Natural killer cell treated with Interleukin-12 subunit alpha and Interleukin-12 subunit beta and Interleukin-15 and Interleukin-18, amount 100 ng/mL, for 72 hours (primary cell): ENCODE measurements around the gene ANKRD34A. TPM values are rescaled to one million over a fixed set of nuclear protein-coding genes. Genes with fewer than 3 reads are reported as not detected.
A peak's percentile ranks its signal among the peaks of the same experiment; 100 is the strongest.

Experiments used
- ATAC-seq, 2 donors: fragments of 150-1000 bp; cut with Tn5 transposase in 1 of 2; sonication (Bioruptor Pico), chemical (Tn5 transposase) in 1 of 2; 2 replicates each; pipeline ENCODE4 v1.10.0; 2021
- DNase-seq: peaks from one replicate; pipeline ENCODE4 v3.0.0; 2022; ENCODE audit warnings: low spot score
- H3K27ac Mint-ChIP-seq, 2 donors: 1 replicate in 1 of 2; 2 replicates in 1 of 2; pipeline ENCODE4 v1.8.0; 2022; ENCODE audit warnings: mixed read lengths in 2 of 2, mild to moderate bottlenecking in 1 of 2, moderate library complexity in 1 of 2
- H3K27me3 Mint-ChIP-seq, 2 donors: 1 replicate in 1 of 2; 2 replicates in 1 of 2; pipeline ENCODE4 v1.8.0; 2022; ENCODE audit warnings: mixed read lengths in 2 of 2
- H3K36me3 Mint-ChIP-seq: one replicate; pipeline ENCODE4 v1.8.0; 2022; ENCODE audit warnings: mixed read lengths
- H3K4me1 Mint-ChIP-seq, 2 donors: 1 replicate in 1 of 2; 2 replicates in 1 of 2; pipeline ENCODE4 v1.8.0; 2022; ENCODE audit warnings: low read depth in 2 of 2, mixed read lengths in 2 of 2, mild to moderate bottlenecking in 1 of 2
- H3K4me3 Mint-ChIP-seq: one replicate; pipeline ENCODE4 v1.8.0; 2022; ENCODE audit warnings: mixed read lengths
- H3K9me3 Mint-ChIP-seq: 2 replicates; pipeline ENCODE4 v1.8.0; 2022; ENCODE audit warnings: mixed read lengths
- total RNA-seq, 2 donors: library from RNA; stranded (reverse); gene quantifications; one replicate each; pipeline ENCODE4 v1.2.3, GENCODE V29; 2022

Gene ANKRD34A
- total RNA-seq = 1 to 10 TPM; 1.6 to 9.1 TPM

DNA sequence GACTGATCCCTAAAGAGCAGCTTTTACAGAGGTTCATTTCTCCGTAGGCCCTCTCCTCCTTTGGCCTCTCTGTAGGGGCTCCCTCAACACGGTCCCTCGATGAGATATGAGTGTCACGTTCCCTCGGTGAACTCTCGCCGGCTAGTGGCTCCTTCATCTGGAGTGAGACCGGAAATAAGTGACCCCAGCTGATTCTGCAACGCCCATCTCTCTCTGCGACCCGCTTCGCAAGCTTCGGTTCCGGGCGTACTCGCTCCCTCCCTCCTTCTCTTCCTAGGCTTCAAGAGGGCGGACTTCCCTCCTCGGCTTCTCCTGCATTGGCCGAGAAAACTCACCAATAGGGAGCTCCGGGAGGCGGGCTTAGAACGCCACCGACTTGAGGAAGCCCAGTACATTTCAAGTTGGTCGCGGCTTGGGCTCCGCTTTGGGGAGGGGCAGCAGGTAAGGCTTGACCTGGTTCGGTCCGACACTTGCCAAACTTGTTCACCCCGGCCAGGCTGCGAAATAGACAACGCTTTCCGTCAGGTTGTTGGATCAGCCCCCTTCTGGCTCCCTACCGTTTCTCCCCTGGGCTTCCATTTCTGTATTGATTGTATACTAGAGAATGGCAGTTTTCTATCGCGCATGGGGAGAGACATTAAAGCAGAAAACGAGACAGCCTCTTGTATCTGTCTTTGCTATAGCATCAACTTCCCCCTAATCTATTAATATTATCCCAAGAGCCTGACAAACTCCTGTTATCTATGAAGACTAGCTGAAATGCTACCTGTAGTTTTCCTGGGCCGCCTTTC lies at the start of gene ANKRD34A, which contains the start of gene POLR3GL:
Gene ANKRD34A (minus strand): TSS at position 248 of the 791 bp plus-strand sequence. CDS start 2,816 bp downstream, outside the sequence.
Gene POLR3GL (plus strand): TSS at position 363 of the 791 bp plus-strand sequence. CDS start 10,176 bp downstream, outside the sequence.
- Mint-ChIP-seq H3K36me3 (peaks cover 8% of the 10 kb centered on the region), H3K4me1 (peaks cover 46 to 47% of the 10 kb centered on the region in 2 donors)
- peak; percentile 95 for DNase-seq

DNA sequence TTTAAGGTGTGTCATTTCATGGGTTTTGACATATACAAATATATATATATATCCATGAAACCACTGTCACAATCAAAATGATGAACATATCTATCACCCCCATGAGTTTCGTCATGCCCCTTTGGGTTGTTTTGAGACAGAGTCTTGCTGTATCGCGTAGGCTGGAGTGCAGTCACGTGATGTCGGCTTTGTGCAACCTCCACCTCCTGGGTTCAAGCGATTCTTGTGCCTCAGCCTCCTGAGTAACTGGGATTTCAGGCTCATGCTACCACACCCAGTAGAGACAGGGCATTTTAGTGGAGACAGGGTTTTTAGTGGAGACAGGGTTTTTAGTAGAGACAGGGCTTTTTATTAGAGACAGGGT lies 49.2 kb upstream of the ANKRD34A start:
- no peaks in the 10 kb centered on the region for H3K36me3 Mint-ChIP-seq
- H3K4me3 Mint-ChIP-seq = no peak overlapping the region
- no peaks in the 10 kb centered on the region for H3K9me3 Mint-ChIP-seq
- ATAC-seq (no peak), DNase-seq (no peak)
- peaks cover 7 to 8% of the 10 kb centered on the region in 2 donors for H3K4me1 Mint-ChIP-seq
- no peak overlapping the region for H3K27ac Mint-ChIP-seq
- H3K27me3 Mint-ChIP-seq = peaks cover 17 to 20% of the 10 kb centered on the region in 2 donors

More for the DNA sequence above, at the start of gene ANKRD34A, which contains the start of gene POLR3GL:
- ATAC-seq = peak; percentile 94 to 96
- peak within 1 kb of the TSS; percentile 87 for H3K4me3 Mint-ChIP-seq
- no peaks in the 10 kb centered on the region for H3K27me3 Mint-ChIP-seq
- peak within 1 kb of the TSS; percentile 75 to 93 for H3K27ac Mint-ChIP-seq
- H3K9me3 Mint-ChIP-seq = no peaks in the 10 kb centered on the region

DNA sequence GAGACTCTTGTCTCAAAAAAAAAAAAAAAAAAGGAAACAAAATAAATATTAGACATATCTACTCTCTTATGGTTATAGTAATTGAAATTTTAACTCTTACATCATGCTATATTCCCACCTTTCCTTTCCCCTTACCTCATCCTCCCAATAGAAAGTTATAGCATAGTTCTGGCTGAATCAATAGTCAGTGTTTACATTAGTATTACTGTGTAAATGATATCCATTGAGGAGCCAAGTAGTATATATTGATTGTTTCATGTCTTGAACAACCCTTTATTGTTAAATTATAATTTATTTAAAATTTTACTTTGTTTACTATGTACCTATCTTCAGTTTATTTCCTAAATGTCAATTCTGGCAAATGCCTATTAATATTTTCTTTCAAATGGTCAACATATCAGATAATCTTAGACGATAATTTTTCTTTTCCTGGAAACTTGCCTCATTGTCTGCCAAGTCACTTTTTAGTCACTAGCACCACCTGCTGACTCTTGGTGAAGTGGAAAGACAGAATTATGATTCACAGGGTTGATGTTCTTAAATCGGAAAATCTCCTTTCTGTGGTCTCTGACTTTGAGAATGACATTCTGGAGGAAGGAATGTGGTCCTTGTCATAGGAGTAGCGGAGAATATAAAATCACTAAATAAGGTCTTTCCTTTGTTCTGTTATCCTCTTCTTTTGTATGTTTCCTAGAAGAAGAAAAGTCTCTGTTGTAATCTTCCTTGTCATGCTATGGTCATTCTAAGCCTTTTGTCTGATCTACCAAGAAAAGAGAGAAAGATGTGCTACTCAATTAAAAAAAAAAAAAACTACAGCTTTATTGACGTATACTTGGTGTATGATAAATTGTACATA lies 48.6 kb upstream of the ANKRD34A start:
- DNase-seq = no peak
- Mint-ChIP-seq H3K27ac (no peak overlapping the region), H3K36me3 (no peaks in the 10 kb centered on the region), H3K9me3 (no peaks in the 10 kb centered on the region), H3K4me1 (peaks cover 7 to 8% of the 10 kb centered on the region in 2 donors), H3K4me3 (no peak overlapping the region), H3K27me3 (peaks cover 12 to 14% of the 10 kb centered on the region in 2 donors)
- ATAC-seq = peak; percentile 62 to 72

DNA sequence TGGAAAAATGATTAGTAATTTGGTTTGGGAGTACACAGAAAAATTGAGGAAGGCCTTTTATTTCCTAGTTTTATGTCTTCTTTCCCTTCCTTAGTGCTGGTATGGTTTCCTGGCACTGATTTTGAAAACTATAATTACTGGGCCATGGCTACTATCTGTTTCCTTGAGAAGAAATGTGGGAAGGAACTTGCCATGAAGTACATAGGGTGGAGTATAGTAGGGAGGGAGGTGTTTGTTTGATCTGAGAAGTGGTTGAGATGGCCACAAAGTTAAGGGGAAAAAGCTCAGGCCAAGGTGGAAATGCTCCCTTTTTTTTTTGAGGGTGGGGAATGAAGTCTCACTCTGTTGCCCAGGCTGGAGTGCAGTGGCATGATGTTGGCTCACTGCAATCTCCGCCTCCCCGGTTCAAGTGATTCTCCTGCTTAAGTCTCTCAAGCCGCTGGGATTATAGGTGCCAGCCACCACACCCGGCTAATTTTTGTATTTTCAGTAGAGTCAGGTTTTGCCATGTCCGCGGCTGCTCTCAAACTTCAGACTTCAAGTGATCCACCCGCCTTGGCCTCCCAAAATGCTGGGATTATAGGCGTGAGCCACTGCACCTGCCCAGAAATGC lies 45.9 kb upstream of the ANKRD34A start:
- ATAC-seq (no peak), DNase-seq (no peak)
- peak overlapping the region in 1 of 2 donors; percentile 62 for H3K27ac Mint-ChIP-seq
- H3K4me3 Mint-ChIP-seq = no peak overlapping the region
- H3K36me3 Mint-ChIP-seq = no peaks in the 10 kb centered on the region
- H3K27me3 Mint-ChIP-seq = no peaks in the 10 kb centered on the region
- H3K9me3 Mint-ChIP-seq = no peaks in the 10 kb centered on the region
- peaks cover 27 to 30% of the 10 kb centered on the region in 2 donors for H3K4me1 Mint-ChIP-seq

DNA sequence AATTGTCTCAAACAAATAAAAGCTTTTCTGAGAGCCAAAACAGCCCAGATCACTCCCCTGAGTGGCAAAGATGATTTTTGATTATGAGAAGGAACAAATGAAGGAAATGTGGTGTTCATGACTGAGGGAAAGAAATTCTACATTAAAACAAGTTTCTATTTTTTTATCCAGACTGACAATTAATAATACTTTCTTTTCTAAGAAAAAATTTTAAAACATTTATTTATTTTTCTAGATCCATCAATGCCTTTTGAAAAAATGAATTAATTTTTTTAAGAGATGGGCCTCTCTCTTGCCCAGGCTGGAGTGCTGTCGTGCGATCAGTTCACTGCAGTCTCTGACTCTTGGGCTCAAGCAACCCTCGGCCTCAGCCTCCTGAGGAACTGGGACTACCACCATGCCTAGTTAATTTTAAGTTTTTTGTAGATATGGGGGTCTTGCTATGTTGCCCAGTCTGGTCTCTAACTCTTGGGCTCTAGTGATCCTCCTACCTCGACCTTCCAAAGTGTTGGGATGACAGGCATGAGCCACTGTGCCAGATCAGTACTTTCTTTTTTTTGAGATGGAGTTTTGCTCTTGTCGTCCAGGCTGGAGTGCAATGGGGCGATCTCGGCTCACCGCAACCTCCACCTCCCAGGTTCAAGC lies 43.2 kb upstream of the ANKRD34A start:
- H3K4me1 Mint-ChIP-seq = peaks cover 30 to 35% of the 10 kb centered on the region in 2 donors
- H3K36me3 Mint-ChIP-seq = no peaks in the 10 kb centered on the region
- H3K27ac Mint-ChIP-seq = peak overlapping the region; percentile 88 to 98
- no peak for DNase-seq
- H3K9me3 Mint-ChIP-seq = no peaks in the 10 kb centered on the region
- no peaks in the 10 kb centered on the region for H3K27me3 Mint-ChIP-seq
- ATAC-seq = no peak
- H3K4me3 Mint-ChIP-seq = peak overlapping the region; percentile 68

DNA sequence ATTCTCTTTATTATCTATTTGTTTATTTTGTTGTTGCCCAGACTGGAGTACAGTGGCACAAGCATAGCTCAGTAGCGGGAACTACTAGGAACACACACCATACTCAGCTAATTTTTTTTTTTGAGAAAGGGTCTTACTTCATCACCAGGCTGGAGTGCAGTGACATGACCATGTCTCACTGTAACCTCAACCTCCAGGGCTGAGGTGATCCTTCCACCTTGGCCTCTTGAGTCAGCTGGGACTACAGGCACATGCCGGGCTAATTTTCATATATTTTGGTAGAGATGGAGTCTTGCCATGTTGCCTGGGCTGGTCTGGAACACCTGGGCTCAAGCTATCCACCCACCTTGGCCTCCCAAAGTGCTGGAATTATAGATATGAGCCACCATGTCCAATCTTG lies 37.3 kb upstream of the ANKRD34A start:
- H3K27ac Mint-ChIP-seq = peak overlapping the region; percentile 59 to 82
- DNase-seq = no peak
- H3K36me3 Mint-ChIP-seq = no peaks in the 10 kb centered on the region
- no peak for ATAC-seq
- H3K27me3 Mint-ChIP-seq = no peaks in the 10 kb centered on the region
- peaks cover 49 to 66% of the 10 kb centered on the region in 2 donors for H3K4me1 Mint-ChIP-seq
- no peaks in the 10 kb centered on the region for H3K9me3 Mint-ChIP-seq
- H3K4me3 Mint-ChIP-seq = peak overlapping the region; percentile 43

DNA sequence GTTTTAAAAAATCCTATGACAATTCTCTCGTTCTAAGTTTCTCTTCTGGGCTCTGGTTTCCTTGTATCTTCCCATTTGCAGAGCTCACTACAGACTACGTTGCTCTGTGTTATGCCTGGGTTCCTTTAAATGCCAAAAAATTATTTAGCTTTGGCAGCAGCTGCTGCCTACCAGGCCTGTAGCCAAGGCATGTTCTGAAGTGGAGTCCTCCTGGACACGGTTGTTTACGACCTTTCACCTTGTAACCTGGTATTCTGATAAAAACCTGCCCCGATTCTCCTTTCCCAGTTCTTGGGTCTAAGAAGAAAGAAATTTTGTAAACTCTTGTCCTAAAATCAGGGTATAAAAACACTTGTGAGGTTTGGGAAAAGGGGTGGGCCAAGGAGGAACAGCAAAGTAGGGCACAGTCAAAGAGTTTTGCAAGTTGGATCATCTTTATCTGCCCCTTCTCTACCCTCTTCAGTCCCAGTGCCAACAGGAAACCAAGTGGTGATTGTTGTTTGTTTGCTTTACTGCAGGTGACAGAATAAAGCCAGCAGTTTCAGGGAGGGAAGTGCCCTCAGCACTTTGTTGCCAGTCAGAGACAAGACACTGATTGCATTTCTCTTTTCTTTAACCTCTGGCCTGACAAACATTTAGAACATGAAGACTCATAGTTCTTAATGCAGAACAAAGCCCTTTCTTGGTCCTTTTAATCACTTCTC lies 35.1 kb upstream of the ANKRD34A start:
- H3K36me3 Mint-ChIP-seq = peaks cover 19% of the 10 kb centered on the region
- no peak for ATAC-seq
- H3K4me3 Mint-ChIP-seq = peak overlapping the region; percentile 99
- H3K27me3 Mint-ChIP-seq = no peaks in the 10 kb centered on the region
- no peak for DNase-seq
- peak overlapping the region; percentile 96 to 98 for H3K27ac Mint-ChIP-seq
- H3K9me3 Mint-ChIP-seq = no peaks in the 10 kb centered on the region
- H3K4me1 Mint-ChIP-seq = peaks cover 42 to 57% of the 10 kb centered on the region in 2 donors

DNA sequence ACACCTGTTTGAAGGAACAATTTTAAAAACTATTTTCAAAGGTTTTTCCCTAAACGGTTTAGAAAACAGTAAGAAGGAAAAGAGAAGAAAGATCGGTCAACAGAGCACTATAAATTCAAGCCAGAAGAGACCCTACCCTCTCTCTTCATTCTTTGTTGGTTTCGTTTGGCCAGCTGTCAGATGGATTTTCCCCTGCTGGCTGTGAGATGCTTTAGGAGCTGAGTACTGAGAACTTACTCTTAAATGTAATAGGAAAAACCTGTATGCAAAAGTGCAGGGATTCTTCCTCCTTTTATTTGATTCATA lies 33.3 kb upstream of the ANKRD34A start:
- ATAC-seq = no peak
- Mint-ChIP-seq H3K27ac (peak overlapping the region; percentile 96 to 98), H3K27me3 (no peaks in the 10 kb centered on the region), H3K4me1 (peaks cover 54 to 71% of the 10 kb centered on the region in 2 donors), H3K9me3 (no peaks in the 10 kb centered on the region), H3K36me3 (peaks cover 38% of the 10 kb centered on the region), H3K4me3 (peak overlapping the region; percentile 99)
- DNase-seq = no peak

DNA sequence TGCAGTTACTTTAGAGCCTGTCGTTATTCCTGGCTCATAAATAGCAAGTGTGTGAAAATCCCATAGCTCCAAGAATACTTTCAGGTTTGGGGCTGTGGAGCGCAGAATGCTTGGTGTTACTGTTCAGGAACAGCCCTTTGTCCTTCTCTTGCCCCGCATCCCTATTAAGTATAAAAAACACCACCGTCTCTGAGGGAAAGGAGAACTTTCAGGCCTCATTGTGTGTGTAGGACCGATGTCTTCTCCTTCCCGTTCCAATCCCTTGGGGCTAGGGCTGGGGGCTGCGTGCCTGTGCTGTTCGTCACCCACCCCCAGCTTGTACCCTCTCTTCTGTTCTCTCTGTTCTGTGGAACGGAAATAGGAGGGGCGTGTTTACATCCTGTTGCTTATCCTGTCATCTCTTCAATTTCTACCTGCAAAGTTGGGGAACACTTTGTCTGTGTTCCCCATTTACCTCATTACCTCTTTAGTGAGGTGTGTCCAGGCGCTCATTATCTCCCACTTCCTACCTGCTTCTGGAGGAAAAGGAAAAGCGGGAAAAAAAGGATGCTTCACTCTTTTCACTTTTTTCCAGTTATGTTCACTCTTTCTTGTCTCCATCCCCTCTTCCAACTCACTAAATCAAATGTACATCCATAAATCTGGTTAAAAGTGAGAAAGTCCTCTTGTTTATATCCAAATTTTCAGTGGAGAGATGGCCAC lies 32.8 kb upstream of the ANKRD34A start:
- H3K36me3 Mint-ChIP-seq = peaks cover 39% of the 10 kb centered on the region
- H3K27me3 Mint-ChIP-seq = no peaks in the 10 kb centered on the region
- peak; percentile 66 to 67 for ATAC-seq
- no peaks in the 10 kb centered on the region for H3K9me3 Mint-ChIP-seq
- peak overlapping the region; percentile 96 to 98 for H3K27ac Mint-ChIP-seq
- H3K4me1 Mint-ChIP-seq = peaks cover 59 to 76% of the 10 kb centered on the region in 2 donors
- H3K4me3 Mint-ChIP-seq = peak overlapping the region; percentile 99
- no peak for DNase-seq

DNA sequence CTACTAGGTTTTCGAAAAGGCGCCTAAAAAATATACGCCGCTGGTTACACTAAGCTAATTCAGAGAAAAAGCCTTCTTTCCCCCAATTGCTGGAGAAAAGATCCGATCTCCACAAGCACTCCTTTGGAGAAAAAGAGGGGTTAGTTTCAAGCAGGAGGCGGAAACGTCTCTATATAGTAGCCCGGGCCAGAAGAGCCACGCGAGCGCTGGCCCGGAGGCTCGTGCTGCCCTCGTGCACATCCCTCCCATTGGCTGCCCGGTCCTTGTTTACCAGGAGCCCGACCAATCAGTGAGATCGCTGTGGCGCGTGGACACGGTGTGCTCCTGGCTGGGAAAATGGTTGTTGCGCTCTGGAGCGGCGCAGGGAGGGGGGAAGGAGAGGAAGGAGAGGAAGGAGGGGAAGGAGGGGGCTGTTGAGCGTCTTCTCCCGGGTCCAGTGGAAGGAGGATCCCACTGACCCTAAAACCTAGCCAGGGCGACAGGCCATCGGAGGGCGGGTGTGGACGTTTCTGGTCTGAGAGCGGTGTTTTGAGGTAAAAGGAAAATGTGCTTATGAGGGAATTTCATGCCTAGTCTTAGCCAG lies 32.1 kb upstream of the ANKRD34A start, which contains the start of gene TXNIP:
Gene TXNIP (minus strand): TSS at position 147 of the 583 bp plus-strand sequence. CDS start 313 bp downstream, outside the sequence.
- Mint-ChIP-seq H3K27ac (peak within 1 kb of the TSS; percentile 96 to 98), H3K4me3 (peak within 1 kb of the TSS; percentile 99), H3K9me3 (no peaks in the 10 kb centered on the region), H3K4me1 (peaks cover 59 to 78% of the 10 kb centered on the region in 2 donors), H3K27me3 (no peaks in the 10 kb centered on the region), H3K36me3 (peaks cover 39% of the 10 kb centered on the region)
- ATAC-seq (peak; percentile 97 to 98), DNase-seq (peak; percentile 96)

DNA sequence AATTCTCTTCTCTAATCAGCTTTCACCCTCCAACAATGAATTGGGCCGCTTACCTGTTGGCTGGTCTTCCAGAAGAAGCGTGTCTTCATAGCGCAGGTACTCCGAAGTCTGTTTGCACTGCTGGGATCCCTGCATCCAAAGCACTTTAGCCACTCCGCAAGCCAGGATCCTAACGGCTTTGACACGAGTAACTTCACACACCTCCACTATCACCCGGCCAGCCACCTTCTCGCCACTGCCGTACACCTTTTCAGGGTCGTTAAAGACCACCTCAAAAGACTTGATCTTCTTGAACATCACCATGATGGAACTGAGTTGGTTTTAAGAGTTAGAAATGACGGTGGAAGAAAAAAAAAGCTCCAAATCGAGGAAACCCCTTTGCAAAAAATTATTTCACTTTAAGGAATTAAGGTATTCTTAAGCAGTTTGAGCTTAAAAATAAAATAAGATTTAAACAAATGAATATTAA lies 31.6 kb upstream of the ANKRD34A start:
- peaks cover 55 to 76% of the 10 kb centered on the region in 2 donors for H3K4me1 Mint-ChIP-seq
- ATAC-seq (no peak), DNase-seq (no peak)
- H3K4me3 Mint-ChIP-seq = peak overlapping the region; percentile 99
- peak overlapping the region; percentile 96 to 98 for H3K27ac Mint-ChIP-seq
- no peaks in the 10 kb centered on the region for H3K9me3 Mint-ChIP-seq
- peaks cover 39% of the 10 kb centered on the region for H3K36me3 Mint-ChIP-seq
- no peaks in the 10 kb centered on the region for H3K27me3 Mint-ChIP-seq
